Frontal cortex (tissue), 4 donors: Measurements from ENCODE around the gene PLP2. TPM values are rescaled to one million over a fixed set of nuclear protein-coding genes. Genes with fewer than 3 reads are reported as not detected.

Source experiments
- DNase-seq, 2 donors: peaks; one replicate each; pipeline ENCODE4 v3.0.0; 2012; ENCODE audit warnings: low spot score in 2 of 2
- FAIRE-seq: peaks from 2 replicates; lab custom pipeline; 2012; peaks lifted over from hg19 to GRCh38; lab: Jason Lieb, UNC
- total RNA-seq: library from RNA; depleted of rRNA; stranded (reverse); fragments of >200 nt; gene quantifications from one replicate; pipeline ENCODE4 v1.2.3, GENCODE V29; 2014
- donor health status: control.
- donor health status: control.
- donor health status: control.

The PLP2 gene
- total RNA-seq, 1 donor from 2014 or later, result 0.82 TPM

- DNase-seq, result no peak
- no peak for FAIRE-seq
Measured at GRCh38 chrX:49183701-49184281, 12.1 kb downstream of the PLP2 start.

DNA sequence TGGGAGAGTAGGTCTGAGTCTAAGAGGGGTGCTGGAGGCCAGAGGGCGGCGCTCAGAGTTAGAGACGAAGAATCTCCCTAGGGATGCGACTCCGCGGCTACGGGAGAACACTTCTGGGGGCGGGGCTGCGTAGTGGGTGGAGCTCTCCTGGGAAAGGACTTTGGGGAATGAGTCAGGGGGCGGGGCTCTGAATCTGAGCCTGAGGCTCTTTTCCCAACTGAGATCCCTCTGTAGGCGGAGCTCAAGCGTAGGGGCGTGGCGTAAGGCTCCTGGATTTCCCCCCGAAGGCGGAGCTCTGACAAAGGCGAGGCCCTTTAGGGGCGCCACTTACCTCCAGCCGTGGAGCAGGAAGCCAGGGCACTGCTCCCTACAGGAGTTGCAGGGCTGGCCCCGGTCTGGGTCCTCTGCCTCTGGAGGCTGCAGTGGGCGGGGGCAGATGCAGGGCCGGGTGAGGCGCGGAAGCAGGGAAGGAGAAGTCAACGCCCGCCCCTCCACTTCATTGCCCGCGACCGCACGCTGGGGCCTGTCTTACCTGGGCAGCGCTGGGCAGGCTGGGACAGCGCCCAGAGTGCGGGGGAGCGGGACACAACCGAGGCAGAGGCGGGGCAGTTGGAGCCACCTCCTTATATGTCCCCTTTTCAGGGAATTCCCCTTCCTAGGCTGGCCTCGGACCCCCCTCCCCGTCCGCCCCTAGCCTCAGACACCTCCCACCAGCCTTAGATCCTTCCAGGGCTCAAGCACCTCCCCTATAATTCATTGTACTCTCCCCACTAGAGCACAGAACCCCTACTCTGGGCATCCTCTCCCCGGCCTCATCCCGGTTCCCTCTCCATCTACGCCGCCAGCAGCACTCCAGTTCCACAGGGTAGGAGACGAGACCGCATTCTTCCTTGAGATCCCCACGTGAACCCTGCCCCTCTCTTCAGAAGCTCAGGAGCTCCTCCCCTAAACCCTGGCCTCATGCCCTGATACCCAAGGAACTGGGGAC, 12.9 kb downstream of the PLP2 start:
- no peak for FAIRE-seq
- DNase-seq, result peak in 1 of 2 donors; percentile 70

- FAIRE-seq, result no peak
- DNase-seq, result peak; percentile 65 to 66
Measured at GRCh38 chrX:49186125-49187027, 14.7 kb downstream of the PLP2 start, which contains the start of gene PRICKLE3. Gene PRICKLE3 (minus strand): TSS chrX:49186373. CDS start chrX:49186297, 76 bp downstream.

DNA sequence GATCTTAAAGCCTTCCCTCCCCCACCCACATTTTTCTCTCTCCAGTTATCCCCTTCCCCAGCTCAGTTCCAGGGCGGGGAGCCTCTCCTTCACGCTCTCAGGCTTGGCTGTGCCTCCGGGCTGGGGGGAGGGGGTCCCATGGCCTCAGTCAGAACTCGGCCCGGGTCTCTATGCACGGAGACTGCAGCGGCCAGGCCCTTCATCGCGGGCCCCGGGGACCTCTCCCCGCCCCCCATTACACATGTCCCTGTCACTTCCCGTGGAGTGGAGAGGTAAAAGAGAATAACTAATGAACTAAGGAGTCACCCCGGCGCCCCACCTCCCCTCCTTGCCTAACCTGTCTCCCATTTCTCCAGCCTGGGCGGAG, 15.3 kb downstream of the PLP2 start:
- DNase-seq (no peak), FAIRE-seq (no peak)

DNA sequence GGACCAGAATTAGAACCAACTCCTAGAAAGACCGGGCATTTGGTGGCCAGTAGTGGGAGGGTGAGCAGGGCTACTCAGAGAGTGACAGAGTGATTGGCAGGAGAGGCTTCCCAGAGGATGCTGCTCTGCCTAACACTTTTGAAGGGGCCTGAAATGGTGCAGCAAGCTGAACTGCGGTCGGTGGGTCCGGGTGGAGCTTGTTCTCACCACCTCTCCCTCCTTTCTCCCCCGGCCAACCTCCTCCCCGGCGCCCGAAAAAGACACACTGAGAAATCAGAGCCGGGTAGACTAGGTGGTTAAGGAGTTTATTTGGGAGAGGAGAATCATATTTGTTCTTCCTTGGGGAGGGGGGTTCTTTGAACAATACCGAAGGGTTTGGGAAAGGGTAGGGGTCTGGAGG, 15.8 kb downstream of the PLP2 start:
- DNase-seq, result no peak
- FAIRE-seq, result no peak

DNA sequence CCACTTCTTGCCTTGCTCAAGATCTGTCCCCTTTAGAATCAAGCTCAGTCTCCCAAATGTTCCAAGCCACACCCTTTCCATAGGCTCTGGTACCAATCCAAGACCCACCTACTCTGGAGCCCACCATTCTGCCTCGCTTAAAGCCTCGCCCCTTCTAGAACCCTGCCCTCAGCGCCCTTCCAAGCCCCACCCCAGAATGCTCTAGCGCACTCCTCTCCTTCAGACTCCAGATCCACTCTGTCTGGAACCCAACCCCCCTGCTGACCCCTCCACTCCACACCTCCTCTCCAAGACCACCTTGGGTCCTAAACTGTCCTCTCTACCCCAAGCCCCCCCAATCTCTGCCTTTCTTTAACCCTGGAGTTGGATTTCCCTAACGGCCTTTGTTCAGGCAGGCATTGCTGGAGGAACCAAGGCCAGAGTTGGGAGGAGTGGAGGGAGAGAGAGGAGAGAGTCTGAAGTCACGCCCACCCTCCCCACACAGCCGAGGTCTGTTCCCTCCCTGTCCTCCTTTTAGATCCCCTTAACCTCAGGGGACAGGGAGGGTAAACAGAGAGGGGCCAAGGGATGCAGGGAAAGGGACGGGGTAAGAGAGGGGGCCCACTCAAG, 16.9 kb downstream of the PLP2 start:
- no peak for FAIRE-seq

GRCh38 chrX:49189606-49190005, 17.9 kb downstream of the PLP2 start:
- FAIRE-seq (no peak), DNase-seq (no peak)

More for the DNA sequence above, 16.9 kb downstream of the PLP2 start:
- DNase-seq, result no peak

GRCh38 chrX:49190821-49191573, 19.3 kb downstream of the PLP2 start:
- DNase-seq (peak; percentile 86 to 89), FAIRE-seq (peak; percentile 98)

DNA sequence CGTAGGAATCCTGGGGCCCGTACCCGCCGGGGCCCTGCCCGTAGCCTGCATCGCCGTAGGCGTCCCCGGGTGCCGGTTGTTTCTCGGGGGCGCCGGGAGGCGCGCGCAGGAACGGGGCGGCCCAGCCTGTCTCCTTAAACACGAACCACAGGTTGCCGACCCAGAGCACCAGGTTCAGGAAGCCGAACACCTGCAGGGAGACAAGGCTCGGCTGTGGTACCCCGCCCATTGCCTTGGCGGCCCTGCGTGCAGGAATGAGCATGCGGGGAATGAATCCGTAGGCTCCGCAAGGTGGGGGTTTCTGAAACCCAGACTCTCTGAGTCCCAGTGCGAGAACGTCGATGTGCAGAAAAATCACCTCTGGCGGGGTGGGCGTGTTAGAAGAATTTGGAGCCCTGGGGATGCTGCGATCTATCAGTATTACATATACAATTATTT, 19.9 kb downstream of the PLP2 start:
- FAIRE-seq, result no peak
- no peak for DNase-seq

DNA sequence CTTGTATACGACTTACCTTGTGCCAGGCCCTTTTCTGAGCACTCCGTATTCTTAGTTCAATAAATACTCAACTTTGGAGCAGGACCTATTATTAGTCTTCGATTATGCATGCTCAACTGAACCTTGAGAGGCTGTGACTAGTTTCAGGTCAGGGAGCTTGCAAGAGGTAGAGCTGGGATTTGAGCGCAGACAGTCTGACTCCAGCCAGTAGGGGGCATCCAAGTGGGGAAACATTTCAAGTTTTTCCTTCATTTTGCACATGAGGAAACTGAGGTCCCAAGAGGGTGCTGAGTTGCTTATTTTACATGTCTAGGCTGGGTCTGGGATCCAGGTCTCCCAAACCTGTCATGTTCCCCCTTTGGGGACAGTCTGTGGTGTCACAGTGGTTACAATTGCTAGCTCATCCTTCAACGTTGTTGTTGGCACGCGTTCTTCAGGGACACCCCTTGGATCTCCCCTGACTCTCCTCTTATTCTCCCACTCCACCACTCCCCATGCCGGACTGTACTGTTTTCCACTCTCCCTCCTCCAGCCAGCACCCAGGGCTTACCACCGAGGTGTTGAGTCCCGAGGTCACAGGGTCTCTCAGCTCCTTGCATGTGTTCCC, 21.1 kb downstream of the PLP2 start:
- no peak for DNase-seq
- FAIRE-seq, result no peak

DNA sequence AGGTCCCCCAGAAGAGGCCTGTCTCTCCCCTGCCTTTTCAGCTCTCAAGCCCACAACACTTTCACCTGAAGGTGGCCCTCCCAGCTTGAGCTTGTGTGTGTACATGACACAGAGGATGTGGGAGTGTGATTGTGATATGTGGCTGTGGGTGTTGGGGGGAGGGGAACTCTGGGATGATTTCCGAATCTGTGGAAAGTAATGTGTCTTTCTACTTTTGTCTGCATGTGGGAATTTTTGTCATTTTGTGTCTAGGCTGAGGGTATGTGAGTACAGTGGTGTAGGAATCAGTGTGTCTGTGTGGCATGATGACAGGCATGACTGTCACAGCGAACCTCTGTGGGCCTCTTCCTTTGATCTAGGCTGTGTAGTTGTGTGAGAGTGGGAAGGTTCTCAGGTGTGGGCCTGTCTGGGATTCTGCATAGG, 21.9 kb downstream of the PLP2 start:
- FAIRE-seq, result no peak
- DNase-seq, result no peak

- FAIRE-seq (no peak), DNase-seq (no peak)
Measured at GRCh38 chrX:49197543-49198087, 25.9 kb downstream of the PLP2 start.

DNA sequence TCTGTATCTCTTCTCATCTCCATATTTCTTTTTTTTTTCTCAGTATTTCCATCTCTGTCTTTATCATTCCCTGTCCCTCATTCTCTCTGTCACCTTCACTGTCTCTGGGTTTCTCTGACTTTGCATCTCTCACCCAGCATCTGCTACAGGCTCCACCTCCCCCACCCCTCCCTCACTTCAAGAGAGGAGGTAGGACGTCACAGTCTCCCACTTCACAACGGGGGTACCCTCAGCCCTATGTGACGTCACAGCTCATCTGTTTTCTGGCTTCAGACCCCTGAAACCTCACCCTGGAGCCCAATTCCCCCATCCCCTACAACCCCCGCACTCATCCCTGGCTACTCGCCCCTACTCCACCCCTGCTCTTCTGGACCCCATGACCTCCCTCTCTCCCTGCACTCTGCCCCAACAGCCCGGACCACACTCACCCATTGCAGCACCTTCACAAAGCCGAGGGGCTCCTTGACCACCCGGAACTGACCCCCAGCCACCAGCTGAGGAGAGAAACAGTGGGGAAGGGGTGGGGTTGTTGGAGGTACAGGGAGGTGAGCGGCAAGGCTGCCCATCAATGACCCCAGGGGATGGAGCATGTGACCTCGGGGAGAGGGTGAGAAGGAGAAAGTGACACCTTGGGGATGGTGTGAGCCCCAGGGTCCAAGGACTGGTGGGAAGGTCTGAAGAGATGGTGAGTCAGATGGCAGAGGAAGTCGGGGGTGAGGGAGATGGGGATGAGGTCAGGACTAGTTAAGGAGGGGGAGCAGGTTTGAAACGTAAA, 27.0 kb downstream of the PLP2 start:
- DNase-seq, result no peak
- FAIRE-seq, result no peak

GRCh38 chrX:49199315-49199595, 27.6 kb downstream of the PLP2 start:
- no peak for FAIRE-seq

DNA sequence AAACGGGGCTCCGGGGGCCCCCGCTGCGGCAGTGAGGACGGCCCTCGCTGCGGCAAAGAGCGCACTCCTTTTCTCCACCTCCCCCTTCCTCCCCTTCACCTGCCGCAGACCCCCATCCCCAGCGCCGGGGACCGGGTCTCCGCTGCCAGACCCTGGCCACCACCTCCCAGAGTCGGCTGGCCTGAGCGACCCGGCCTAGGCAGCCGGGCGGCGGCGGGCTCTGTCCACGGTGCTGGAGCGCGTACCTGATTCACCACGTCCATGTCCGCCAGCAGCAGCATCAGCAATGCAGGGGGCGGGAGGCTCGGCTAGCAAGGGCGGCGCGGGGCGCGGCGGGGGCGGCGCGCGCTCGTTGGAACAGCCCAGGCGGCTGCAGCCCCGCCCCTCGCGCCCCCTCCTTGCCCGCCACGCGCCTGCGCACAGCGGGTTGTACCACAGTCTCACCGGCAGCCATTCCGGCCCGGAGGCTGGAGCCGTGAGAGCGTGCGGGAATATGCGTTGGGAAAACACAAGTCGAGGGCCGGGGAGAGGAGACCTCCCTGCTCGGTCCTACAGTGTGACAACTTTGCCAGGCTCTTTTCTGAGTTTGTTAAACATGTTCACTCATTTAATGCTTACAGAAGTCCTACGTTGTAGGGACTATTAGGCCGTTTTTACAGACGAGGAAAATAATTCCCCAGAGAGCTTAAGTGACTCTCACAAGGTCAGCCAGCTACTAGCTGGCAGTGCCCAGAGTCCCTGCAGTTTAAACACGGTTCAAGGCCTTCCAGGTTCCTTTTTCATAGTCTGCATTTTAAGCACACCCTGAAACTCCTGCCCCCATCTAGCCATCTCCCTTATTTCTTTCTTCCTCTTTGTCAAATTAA, 28.4 kb downstream of the PLP2 start, which contains the start of gene SYP:
Gene SYP, minus strand, starts transcription at position 288 of the 866 bp plus-strand sequence. Its CDS starts 7 bp downstream, at position 281.
- FAIRE-seq (no peak), DNase-seq (peak; percentile 87 to 89)

More at GRCh38 chrX:49199315-49199595, 27.6 kb downstream of the PLP2 start:
- DNase-seq, result no peak

DNA sequence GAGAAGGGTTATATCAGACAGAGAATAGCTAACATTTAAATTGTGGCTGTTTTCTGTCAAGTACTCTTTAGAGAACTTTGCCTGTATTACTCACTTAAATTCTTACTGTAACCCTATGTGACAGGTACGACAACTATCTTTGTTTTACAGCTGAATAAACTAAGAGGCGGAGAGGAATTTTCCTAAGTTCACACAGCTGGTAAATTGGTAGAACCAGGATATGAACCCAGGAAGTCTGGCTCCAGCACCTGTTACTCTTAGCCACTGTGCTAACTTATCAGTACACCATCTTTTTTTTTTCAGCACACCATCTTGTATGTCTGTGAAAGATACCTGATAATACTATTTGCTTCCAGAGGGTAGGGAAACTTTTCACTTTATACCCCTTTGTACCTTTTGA, 30.3 kb downstream of the PLP2 start:
- FAIRE-seq, result no peak
- no peak for DNase-seq

DNA sequence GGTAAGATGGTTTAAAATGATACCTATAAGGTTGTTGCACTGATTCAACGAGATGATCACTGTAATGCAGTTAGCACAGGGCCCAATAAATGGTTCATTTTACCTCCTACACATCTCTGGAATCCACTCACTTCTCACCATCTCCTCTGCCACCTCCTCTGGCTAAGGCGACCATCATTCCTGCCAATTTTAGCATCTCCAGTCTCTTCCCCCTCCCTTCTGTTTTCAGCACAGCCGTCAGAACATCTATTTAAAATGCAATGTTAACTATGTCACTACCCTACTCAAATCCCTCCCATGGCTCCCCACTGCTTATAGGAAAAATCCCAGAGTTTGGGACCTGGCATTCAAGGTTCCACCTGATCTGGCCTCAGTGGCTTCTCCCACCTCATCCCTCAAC, 31.8 kb downstream of the PLP2 start:
- FAIRE-seq (no peak), DNase-seq (no peak)
